ENCODE measurements around the gene ERAP2. TPM values are rescaled to one million over a fixed set of nuclear protein-coding genes. Genes with fewer than 3 reads are reported as not detected.

Gene ERAP2
- polyA plus RNA-seq, 1 donor from 2014 or later = not detected

- Histone ChIP-seq H3F3A (ENCODE audit: insufficient read depth, low read length, poor library complexity, severe bottlenecking) (no peaks in the 10 kb centered on the region), H3K4me3 (ENCODE audit: low read length) (no peak overlapping the region), H3K27me3 (ENCODE audit: insufficient read depth, low read depth, low read length) (no peaks in the 10 kb centered on the region), H3K9me3 (ENCODE audit: low read length) (no peaks in the 10 kb centered on the region), H3K79me2 (replicated peaks; ENCODE audit: insufficient read depth, low read length) (no peaks in the 10 kb centered on the region), H3K27ac (ENCODE audit: low read length) (no peak overlapping the region), H3K9ac (ENCODE audit: low read length) (no peak overlapping the region), H4K20me1 (ENCODE audit: insufficient read depth) (no peaks in the 10 kb centered on the region), H3K36me3 (ENCODE audit: insufficient read depth, low read length) (no peaks in the 10 kb centered on the region), H3K9me2 (ENCODE audit: insufficient read depth, low read length) (no peaks in the 10 kb centered on the region), H2AFZ (ENCODE audit: low read depth, low read length) (no peak overlapping the region), H3K4me2 (ENCODE audit: low read length) (no peak overlapping the region)
- TF ChIP-seq POLR2AphosphoS5 (IDR thresholded peaks at IDR 0.05) (no peak), CTCF (IDR thresholded peaks at IDR 0.05; ENCODE audit: poor library complexity, severe bottlenecking) (no peak), MXI1 (conservative IDR thresholded peaks at IDR 0.05; ENCODE audit: poor library complexity, severe bottlenecking) (no peak), EZH2 (IDR thresholded peaks at IDR 0.05; ENCODE audit: borderline replicate concordance, insufficient read depth, low read length, poor library complexity, severe bottlenecking) (no peak)
Observed at GRCh38 chr5:96911139-96911538, 34.8 kb downstream of the ERAP2 start.

- Histone ChIP-seq H2AFZ (ENCODE audit: low read depth, low read length) (no peak overlapping the region), H4K20me1 (ENCODE audit: insufficient read depth) (no peaks in the 10 kb centered on the region), H3K27ac (ENCODE audit: low read length) (no peak overlapping the region), H3K79me2 (replicated peaks; ENCODE audit: insufficient read depth, low read length) (no peaks in the 10 kb centered on the region), H3K9ac (ENCODE audit: low read length) (no peak overlapping the region), H3K9me3 (ENCODE audit: low read length) (no peaks in the 10 kb centered on the region), H3K36me3 (ENCODE audit: insufficient read depth, low read length) (no peaks in the 10 kb centered on the region), H3F3A (ENCODE audit: insufficient read depth, low read length, poor library complexity, severe bottlenecking) (no peaks in the 10 kb centered on the region), H3K4me2 (ENCODE audit: low read length) (no peak overlapping the region), H3K9me2 (ENCODE audit: insufficient read depth, low read length) (no peaks in the 10 kb centered on the region), H3K4me3 (ENCODE audit: low read length) (no peak overlapping the region), H3K27me3 (ENCODE audit: insufficient read depth, low read depth, low read length) (no peaks in the 10 kb centered on the region)
- TF ChIP-seq EZH2 (IDR thresholded peaks at IDR 0.05; ENCODE audit: borderline replicate concordance, insufficient read depth, low read length, poor library complexity, severe bottlenecking) (no peak), SMC3 (conservative IDR thresholded peaks at IDR 0.05; ENCODE audit: poor library complexity) (no peak), POLR2AphosphoS5 (IDR thresholded peaks at IDR 0.05) (no peak), TAF1 (IDR thresholded peaks at IDR 0.05; ENCODE audit: low read depth) (no peak), MXI1 (conservative IDR thresholded peaks at IDR 0.05; ENCODE audit: poor library complexity, severe bottlenecking) (no peak), RAD21 (conservative IDR thresholded peaks at IDR 0.05) (no peak), REST (IDR thresholded peaks at IDR 0.05; ENCODE audit: borderline replicate concordance) (no peak), EP300 (conservative IDR thresholded peaks at IDR 0.05; ENCODE audit: poor library complexity, severe bottlenecking) (no peak), CTCF (IDR thresholded peaks at IDR 0.05; ENCODE audit: poor library complexity, severe bottlenecking) (no peak)
Observed at GRCh38 chr5:96913233-96913632, 36.9 kb downstream of the ERAP2 start.
